HG03039 (cell line): ENCODE results near the gene ANO2.

Experiments used
- ATAC-seq: cut with Tn5 transposase; IDR thresholded peaks from one replicate; pipeline ENCODE4 v1.9.1; 2021; ENCODE audit warnings: mild to moderate bottlenecking, moderate library complexity; ENCODE audit not compliant: unreplicated experiment

ANO2 gene

DNA sequence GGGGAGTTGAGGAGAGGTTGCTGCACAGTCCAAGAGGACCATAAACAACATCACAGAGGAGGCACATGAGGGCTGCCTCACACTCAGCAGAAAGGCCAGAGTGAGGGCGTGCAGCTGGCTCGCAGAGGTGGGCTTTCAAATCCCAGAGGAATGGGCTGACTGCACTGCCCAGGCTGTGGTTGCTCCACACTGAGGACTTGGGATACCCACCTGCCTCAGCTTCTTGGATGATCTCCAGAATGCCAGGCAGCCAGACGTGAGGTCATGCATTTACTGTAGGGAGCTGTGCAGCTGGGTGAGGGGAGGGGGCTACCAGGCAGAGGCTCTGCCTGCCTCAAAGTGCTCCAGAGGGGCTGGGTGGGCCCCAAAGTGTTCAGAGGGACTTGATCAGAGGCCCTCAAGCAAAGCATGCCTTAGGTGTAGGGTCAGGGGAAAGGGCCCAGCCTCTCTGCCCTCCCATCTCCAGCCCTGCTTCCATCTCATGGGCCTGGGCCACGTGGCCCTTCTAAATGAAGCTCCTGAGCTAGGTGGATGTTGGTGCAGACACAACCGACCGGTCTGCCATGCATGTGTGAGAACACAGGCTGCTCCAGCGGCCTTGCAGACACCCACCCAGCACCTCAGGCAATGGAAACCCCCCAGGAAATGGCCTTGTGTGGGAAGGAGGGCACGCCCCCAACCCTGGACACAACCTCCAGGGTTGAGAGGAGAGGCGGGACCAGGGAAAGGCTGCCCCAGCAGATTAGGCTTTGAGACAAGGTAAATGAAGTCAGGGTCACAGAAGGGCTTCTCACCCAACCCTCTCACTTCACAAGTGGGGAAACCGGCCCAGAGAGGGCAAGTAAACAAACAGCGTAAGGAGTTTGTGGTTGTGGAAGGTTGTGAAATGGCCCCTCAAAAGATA lies 422.4 kb downstream of the ANO2 start:
- no peak for ATAC-seq

DNA sequence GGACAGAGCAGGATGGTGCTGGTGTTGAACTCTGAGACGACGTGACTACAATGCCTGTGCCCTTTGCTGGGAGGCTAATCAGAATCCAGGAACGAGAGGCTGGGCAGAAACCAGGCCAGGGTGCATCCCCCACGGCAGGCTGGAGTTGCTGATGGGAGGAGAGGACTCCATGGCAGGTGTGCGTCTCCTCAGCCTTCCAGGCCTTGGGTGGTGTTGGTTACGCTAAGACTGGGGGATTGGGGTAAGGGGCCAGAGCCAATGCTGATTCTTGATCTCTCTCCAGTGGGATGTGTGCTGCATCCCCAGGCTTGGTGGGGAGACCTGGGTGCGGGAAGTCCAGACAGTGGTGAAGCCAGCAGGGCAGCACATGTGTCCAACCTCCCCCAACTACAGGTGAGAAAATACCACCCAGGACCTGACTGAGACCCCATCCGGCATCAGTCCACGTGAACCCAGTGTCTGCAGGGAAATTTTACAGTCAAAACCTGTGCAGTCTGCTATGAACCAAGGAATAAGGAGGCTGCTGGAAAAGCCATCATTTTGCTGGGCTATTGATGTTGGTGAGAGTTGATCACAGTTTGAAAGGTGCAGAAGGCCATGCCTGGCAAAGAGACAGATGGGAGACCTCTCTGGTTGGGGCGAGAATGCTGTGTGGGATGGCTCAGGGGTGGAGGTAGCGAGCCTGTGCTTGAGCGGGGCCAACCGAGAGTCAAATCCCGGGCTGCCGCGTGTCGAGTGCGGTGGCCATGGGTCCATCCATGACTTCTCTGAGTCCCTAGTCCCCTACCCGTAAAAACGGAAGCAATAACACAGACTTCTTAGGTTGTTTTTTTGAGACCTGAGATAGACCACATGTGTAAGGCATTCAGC lies 423.4 kb downstream of the ANO2 start:
- no peak for ATAC-seq

DNA sequence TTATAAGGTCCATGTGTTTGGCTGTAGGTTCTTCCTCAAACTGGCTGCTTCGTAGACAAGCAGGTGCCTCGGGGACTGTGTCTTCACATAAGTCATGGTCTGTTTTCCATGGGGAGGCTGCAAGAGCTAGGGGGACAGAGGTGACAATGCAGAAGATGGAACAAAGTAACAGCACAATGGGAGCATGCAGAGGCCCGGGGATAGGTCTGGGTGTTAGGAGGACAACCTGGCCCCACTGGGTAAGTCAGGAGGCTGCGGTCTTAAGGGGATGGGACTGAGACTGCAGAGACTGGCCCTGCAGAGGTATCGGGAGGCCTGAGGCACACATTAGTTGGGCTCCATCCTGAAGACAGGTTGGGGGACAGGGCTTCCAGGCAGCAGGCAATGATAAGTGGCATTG lies 424.2 kb downstream of the ANO2 start:
- ATAC-seq: no peak

DNA sequence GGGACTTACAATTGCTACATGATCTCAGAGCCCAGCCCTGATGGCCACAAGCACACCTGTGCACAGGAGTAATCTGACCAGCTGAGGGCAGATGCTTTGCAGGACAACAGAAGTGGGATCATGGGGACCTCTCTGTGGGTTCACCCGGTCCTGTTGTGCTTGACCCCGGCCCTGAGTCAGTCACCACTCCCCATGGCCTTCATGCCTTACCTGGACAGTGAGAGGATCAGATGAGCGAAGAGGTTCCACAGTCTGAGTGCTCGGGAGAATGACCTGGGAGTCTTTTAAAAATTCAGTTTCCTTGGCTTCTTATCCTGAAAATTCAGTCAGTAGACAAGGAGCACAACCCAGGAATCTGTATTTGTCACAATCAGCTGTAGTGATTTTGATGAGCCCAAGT lies 425.0 kb downstream of the ANO2 start:
- no peak for ATAC-seq

DNA sequence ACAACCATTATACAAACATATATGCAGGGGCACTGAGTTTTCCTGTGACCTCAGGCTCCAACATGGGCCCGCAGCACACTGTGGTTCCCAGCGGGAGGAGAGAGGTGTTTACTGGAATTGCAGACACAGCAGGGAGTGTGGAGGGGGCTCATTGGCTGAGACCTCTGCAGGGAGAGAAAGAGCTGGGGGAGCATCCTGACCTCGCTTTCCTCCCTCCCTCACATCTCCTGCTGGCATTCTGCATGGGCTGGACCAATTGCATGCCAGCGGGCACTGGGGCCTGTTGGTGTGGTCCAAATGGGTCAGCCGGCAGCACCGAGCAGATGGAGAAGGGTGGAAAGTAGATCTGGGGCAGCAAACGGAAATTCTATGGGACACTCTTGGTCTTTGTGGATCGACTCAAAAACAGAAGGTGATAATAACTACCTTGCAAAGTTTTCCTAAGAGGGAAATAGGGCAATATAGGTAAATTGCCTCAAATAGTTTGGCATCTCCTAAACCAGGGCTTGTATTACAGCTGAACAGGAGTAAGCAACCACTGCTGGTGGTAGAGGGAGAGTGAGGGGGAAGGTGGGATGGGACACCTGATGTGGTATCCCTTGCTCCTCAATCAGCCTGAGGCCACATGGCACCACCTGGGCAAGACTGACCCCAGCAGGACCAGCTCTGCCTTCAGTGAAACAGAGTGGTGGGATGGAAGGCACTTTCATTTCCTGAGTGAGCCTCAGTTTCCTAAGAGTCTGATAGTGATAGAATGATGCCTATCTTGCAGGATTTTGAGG lies 426.3 kb downstream of the ANO2 start:
- ATAC-seq: no peak

DNA sequence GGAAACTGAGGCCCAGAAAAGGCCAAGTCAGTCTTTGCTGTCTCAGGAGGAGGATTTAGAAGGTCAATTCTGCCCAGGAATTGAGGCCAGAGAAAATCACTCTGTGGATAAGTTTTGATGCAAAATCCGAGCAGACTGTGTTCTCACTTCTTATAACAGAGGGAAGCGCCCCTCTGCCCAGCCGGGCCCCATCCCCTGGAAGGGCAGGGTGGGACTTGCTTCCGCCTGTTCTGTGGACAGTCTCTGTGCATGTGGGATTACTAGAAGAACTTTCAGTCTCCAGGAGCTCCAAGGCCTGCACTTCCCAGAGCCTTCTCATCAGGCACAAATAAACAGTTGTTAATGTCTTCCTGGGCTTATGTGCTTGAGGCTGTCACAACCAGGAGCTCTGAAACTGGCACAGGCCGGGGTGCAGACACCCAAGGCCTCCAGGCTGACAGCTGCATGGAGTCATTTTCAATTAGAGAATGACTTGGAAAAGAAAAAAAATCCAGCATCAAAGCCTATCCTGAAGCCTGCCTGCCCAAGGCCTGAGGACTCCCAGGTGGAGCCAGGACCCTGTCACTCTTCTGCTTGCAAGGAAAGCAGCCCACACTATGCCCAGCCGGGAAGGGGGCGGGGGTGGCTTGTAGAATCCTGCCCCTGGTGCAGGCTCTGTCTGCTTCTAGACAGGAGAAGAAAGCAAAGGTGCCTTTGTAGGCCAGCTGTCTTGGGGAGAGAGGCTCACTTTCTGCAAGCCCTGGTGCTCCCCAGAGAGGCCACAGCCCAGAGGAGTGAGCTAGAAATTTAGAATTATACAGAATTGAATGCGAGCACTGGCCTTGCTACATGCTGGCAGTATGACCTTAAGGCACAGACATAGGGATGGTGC lies 428.5 kb downstream of the ANO2 start:
- no peak for ATAC-seq

DNA sequence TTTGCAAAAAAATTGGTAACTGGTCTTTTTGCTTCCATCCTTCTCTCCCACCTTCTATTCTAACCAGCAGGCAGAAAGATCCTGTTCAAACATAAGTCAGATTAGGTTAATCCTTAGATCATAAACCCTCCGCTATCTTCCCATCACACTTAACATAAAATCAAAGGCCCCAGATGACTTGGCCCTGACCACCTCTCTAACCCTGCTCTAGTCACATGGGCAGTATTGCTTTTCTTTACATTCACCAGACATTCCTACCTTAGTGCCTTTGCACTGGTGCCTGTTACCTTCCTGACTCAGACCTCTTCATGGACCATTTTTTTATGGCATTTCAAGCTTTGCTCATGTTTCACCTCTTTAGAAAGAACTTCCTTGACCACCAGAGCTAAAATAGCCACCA lies 429.6 kb downstream of the ANO2 start:
- no peak for ATAC-seq

DNA sequence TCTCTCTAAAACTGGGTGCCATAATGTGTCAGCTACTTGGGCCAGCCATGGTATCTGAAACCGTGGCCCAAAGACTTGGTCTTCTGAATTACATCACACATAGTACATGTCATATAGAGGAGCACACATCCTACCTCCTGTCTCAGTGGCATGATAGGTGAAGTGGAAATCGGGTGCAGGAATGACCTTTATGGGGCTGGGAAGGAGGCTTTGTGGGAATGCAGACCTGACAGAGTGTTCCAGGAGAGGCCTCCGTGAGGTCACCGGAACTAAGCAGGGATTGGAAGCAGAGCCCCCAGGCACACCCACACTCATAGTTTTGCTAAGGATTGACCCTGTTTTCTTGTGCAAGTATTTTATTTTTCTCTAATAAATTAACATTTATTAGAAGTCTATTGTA lies 430.5 kb downstream of the ANO2 start:
- ATAC-seq: no peak

DNA sequence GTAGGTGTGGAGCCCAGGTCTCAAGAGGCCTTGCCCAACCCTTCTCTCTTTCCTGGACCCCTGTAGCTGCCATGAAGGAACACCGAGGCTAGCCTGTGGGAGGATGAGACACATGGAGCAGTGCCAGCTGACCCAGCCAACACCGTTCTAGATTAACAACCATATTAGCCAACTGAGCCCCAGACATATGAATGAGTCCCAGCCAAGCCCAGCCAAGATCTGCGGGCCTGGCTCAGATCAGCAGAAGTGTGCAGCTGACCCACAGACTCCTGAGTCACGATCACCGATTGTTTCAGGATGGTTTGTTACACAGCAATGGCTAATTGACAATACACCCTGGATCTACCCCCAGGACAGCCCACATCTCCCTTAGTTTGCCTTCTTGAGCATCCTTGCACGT lies 431.0 kb downstream of the ANO2 start:
- ATAC-seq: no peak

DNA sequence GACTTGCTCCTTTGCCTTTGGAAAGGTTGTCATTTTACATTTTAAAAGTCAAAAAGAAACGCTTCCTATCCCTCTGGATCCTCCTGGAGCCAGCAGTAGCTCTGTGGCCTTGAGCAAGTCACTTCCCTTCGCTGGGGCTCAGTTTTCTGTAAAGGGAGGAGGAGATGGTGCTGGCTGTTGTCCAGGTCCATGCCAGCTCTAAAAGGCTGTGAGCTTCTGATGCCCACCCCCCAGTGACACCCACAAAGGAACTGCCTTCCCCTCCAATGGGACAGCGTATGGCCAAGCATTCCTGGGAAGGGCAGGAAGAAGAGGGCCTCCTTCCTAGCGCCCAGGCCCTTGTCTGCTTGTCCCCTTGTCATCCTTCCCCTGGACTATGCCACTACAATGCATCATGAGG lies 431.7 kb downstream of the ANO2 start:
- ATAC-seq: no peak
